ENCODE measurements around the gene STN1.

DNA sequence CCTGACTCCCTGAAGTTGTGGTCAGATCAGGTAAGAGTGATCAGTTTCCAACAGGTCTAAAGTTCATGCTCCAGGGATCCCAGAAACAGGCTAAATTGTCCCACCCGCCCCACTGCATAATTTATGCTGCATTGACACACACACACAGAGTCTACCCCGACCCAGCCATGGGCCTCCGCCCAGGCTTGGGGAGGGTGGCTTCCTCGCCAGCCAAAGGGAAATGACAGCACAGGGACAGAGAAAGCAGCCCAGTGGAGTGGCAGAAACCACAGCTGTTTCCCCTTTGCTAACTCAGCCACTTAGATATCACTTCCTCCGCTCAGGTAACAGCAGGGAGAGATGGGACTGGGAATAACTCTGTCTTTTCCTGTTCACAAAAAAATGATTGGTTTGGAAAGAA is 72.0 kb downstream of the STN1 start:
- TF ChIP-seq ATF7 (IDR thresholded peaks at IDR 0.05) (no peak), NFATC3 (IDR thresholded peaks at IDR 0.05) (no peak), SIX5 (IDR thresholded peaks at IDR 0.05; ENCODE audit: borderline replicate concordance in 1 of 2, insufficient read depth in 1 of 2, low read depth in 1 of 2, low read length in 2 of 2) (no peak), MCM7 (IDR thresholded peaks at IDR 0.05) (no peak), JUN (IDR thresholded peaks at IDR 0.05; ENCODE audit: borderline replicate concordance, low read depth, low read length) (no peak), JUN (CRISPR knock-in tag; IDR thresholded peaks at IDR 0.05; ENCODE audit: borderline replicate concordance) (no peak), SAP30 (IDR thresholded peaks at IDR 0.05; ENCODE audit: borderline replicate concordance, insufficient read depth, low read depth, low read length, poor library complexity, severe bottlenecking) (no peak), ZNF143 (CRISPR knock-in tag; IDR thresholded peaks at IDR 0.05) (no peak), TBP (optimal IDR thresholded peaks at IDR 0.05; ENCODE audit: low read depth, low read length) (no peak), KLF10 (CRISPR knock-in tag; IDR thresholded peaks at IDR 0.05) (no peak), CHD4 (IDR thresholded peaks at IDR 0.05; ENCODE audit: insufficient read depth, insufficient replicate concordance, low read depth, low read length, poor library complexity, severe bottlenecking) (no peak), ESRRA (IDR thresholded peaks at IDR 0.05; ENCODE audit: borderline replicate concordance, low read depth) (no peak), YY1 (IDR thresholded peaks at IDR 0.05; ENCODE audit: borderline replicate concordance in 1 of 3, control insufficient read depth in 1 of 3, extremely low read depth in 1 of 3, insufficient read depth in 3 of 3, insufficient read length in 1 of 3, insufficient replicate concordance in 2 of 3, low read depth in 1 of 3, low read length in 2 of 3) (no peak)
- TF ChIP-seq, protein P1, sequence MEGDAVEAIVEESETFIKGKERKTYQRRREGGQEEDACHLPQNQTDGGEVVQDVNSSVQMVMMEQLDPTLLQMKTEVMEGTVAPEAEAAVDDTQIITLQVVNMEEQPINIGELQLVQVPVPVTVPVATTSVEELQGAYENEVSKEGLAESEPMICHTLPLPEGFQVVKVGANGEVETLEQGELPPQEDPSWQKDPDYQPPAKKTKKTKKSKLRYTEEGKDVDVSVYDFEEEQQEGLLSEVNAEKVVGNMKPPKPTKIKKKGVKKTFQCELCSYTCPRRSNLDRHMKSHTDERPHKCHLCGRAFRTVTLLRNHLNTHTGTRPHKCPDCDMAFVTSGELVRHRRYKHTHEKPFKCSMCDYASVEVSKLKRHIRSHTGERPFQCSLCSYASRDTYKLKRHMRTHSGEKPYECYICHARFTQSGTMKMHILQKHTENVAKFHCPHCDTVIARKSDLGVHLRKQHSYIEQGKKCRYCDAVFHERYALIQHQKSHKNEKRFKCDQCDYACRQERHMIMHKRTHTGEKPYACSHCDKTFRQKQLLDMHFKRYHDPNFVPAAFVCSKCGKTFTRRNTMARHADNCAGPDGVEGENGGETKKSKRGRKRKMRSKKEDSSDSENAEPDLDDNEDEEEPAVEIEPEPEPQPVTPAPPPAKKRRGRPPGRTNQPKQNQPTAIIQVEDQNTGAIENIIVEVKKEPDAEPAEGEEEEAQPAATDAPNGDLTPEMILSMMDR (IDR thresholded peaks at IDR 0.05 in 2 of 3, conservative IDR thresholded peaks at IDR 0.05 in 1 of 3; ENCODE audit: insufficient read depth in 2 of 3, low read depth in 1 of 3, low read length in 3 of 3) = no peak
- TF ChIP-seq, protein P2, sequence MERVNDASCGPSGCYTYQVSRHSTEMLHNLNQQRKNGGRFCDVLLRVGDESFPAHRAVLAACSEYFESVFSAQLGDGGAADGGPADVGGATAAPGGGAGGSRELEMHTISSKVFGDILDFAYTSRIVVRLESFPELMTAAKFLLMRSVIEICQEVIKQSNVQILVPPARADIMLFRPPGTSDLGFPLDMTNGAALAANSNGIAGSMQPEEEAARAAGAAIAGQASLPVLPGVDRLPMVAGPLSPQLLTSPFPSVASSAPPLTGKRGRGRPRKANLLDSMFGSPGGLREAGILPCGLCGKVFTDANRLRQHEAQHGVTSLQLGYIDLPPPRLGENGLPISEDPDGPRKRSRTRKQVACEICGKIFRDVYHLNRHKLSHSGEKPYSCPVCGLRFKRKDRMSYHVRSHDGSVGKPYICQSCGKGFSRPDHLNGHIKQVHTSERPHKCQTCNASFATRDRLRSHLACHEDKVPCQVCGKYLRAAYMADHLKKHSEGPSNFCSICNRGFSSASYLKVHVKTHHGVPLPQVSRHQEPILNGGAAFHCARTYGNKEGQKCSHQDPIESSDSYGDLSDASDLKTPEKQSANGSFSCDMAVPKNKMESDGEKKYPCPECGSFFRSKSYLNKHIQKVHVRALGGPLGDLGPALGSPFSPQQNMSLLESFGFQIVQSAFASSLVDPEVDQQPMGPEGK (CRISPR knock-in tag; IDR thresholded peaks at IDR 0.05; ENCODE audit: borderline replicate concordance) = no peak

All from K562 (cell line).